ENCODE data around the gene PPOX.

The PPOX gene

GRCh38 chr1:161197560-161198193 lies 31.5 kb downstream of the PPOX start:
- Mint-ChIP-seq H3K9me3 (no peaks in the 10 kb centered on the region), H3K4me1 (peaks cover 60% of the 10 kb centered on the region), H3K27me3 (no peaks in the 10 kb centered on the region), H3K27ac (no peak overlapping the region), H3K36me3 (peaks cover 2% of the 10 kb centered on the region), H3K4me3 (no peak overlapping the region)

GRCh38 chr1:161198194-161198896 lies 32.1 kb downstream of the PPOX start:
- H3K27ac Mint-ChIP-seq: no peak overlapping the region
- peaks cover 58% of the 10 kb centered on the region for H3K4me1 Mint-ChIP-seq
- H3K9me3 Mint-ChIP-seq: no peaks in the 10 kb centered on the region
- H3K4me3 Mint-ChIP-seq: no peak overlapping the region
- peaks cover 2% of the 10 kb centered on the region for H3K36me3 Mint-ChIP-seq
- no peaks in the 10 kb centered on the region for H3K27me3 Mint-ChIP-seq

GRCh38 chr1:161198897-161199431 lies 32.7 kb downstream of the PPOX start, which contains the start of gene ADAMTS4:
ADAMTS4 (minus strand) TSS chr1:161199054; CDS start chr1:161198627, 427 bp downstream.
- peaks cover 5% of the 10 kb centered on the region for H3K36me3 Mint-ChIP-seq
- H3K4me3 Mint-ChIP-seq: peak within 1 kb of the TSS; percentile 2
- peaks cover 64% of the 10 kb centered on the region for H3K4me1 Mint-ChIP-seq
- no peaks in the 10 kb centered on the region for H3K27me3 Mint-ChIP-seq
- no peaks in the 10 kb centered on the region for H3K9me3 Mint-ChIP-seq
- H3K27ac Mint-ChIP-seq: peak within 1 kb of the TSS; percentile 56

GRCh38 chr1:161199506-161200139 lies 33.4 kb downstream of the PPOX start:
- H3K4me1 Mint-ChIP-seq: peaks cover 68% of the 10 kb centered on the region
- H3K27me3 Mint-ChIP-seq: no peaks in the 10 kb centered on the region
- H3K27ac Mint-ChIP-seq: peak overlapping the region; percentile 95
- peak overlapping the region; percentile 2 for H3K4me3 Mint-ChIP-seq
- peaks cover 12% of the 10 kb centered on the region for H3K36me3 Mint-ChIP-seq
- no peaks in the 10 kb centered on the region for H3K9me3 Mint-ChIP-seq

- peak overlapping the region; percentile 95 for H3K27ac Mint-ChIP-seq
- peaks cover 66% of the 10 kb centered on the region for H3K4me1 Mint-ChIP-seq
- H3K27me3 Mint-ChIP-seq: no peaks in the 10 kb centered on the region
- no peaks in the 10 kb centered on the region for H3K9me3 Mint-ChIP-seq
- peak overlapping the region; percentile 64 for H3K4me3 Mint-ChIP-seq
- H3K36me3 Mint-ChIP-seq: peaks cover 15% of the 10 kb centered on the region
Observed at GRCh38 chr1:161200421-161200991, 34.3 kb downstream of the PPOX start.

- Mint-ChIP-seq H3K36me3 (peaks cover 17% of the 10 kb centered on the region), H3K4me3 (peak overlapping the region; percentile 95), H3K4me1 (peaks cover 67% of the 10 kb centered on the region), H3K9me3 (no peaks in the 10 kb centered on the region), H3K27me3 (no peaks in the 10 kb centered on the region), H3K27ac (peak overlapping the region; percentile 98)
Observed at GRCh38 chr1:161200992-161201835, 35.0 kb downstream of the PPOX start.

GRCh38 chr1:161201836-161202712 lies 35.8 kb downstream of the PPOX start, which contains the start of gene NDUFS2:
NDUFS2 (plus strand) TSS chr1:161202367; CDS start chr1:161202386, 19 bp downstream.
- no peaks in the 10 kb centered on the region for H3K27me3 Mint-ChIP-seq
- H3K9me3 Mint-ChIP-seq: no peaks in the 10 kb centered on the region
- H3K36me3 Mint-ChIP-seq: peaks cover 20% of the 10 kb centered on the region
- H3K4me1 Mint-ChIP-seq: peaks cover 74% of the 10 kb centered on the region
- H3K27ac Mint-ChIP-seq: peak within 1 kb of the TSS; percentile 98
- peak within 1 kb of the TSS; percentile 95 for H3K4me3 Mint-ChIP-seq

GRCh38 chr1:161206411-161207140 lies 40.4 kb downstream of the PPOX start:
- peak overlapping the region; percentile 80 for H3K27ac Mint-ChIP-seq
- H3K4me1 Mint-ChIP-seq: peaks cover 63% of the 10 kb centered on the region
- peak overlapping the region; percentile 23 for H3K4me3 Mint-ChIP-seq
- peaks cover 33% of the 10 kb centered on the region for H3K36me3 Mint-ChIP-seq
- H3K27me3 Mint-ChIP-seq: no peaks in the 10 kb centered on the region
- no peaks in the 10 kb centered on the region for H3K9me3 Mint-ChIP-seq

GRCh38 chr1:161207173-161207572 lies 40.9 kb downstream of the PPOX start:
- H3K9me3 Mint-ChIP-seq: no peaks in the 10 kb centered on the region
- H3K27ac Mint-ChIP-seq: no peak overlapping the region
- H3K4me1 Mint-ChIP-seq: peaks cover 57% of the 10 kb centered on the region
- H3K27me3 Mint-ChIP-seq: no peaks in the 10 kb centered on the region
- peaks cover 34% of the 10 kb centered on the region for H3K36me3 Mint-ChIP-seq
- no peak overlapping the region for H3K4me3 Mint-ChIP-seq

- Mint-ChIP-seq H3K4me1 (peaks cover 43% of the 10 kb centered on the region), H3K27ac (no peak overlapping the region), H3K9me3 (no peaks in the 10 kb centered on the region), H3K4me3 (no peak overlapping the region), H3K36me3 (peaks cover 35% of the 10 kb centered on the region), H3K27me3 (no peaks in the 10 kb centered on the region)
Observed at GRCh38 chr1:161209790-161210409, 43.7 kb downstream of the PPOX start.

GRCh38 chr1:161214369-161214768 lies 48.1 kb downstream of the PPOX start:
- Mint-ChIP-seq H3K4me1 (peaks cover 50% of the 10 kb centered on the region), H3K36me3 (peaks cover 26% of the 10 kb centered on the region), H3K4me3 (no peak overlapping the region), H3K9me3 (no peaks in the 10 kb centered on the region), H3K27ac (no peak overlapping the region), H3K27me3 (no peaks in the 10 kb centered on the region)

- Mint-ChIP-seq H3K36me3 (peaks cover 19% of the 10 kb centered on the region), H3K4me3 (peak within 1 kb of the TSS; percentile 66), H3K4me1 (peaks cover 50% of the 10 kb centered on the region), H3K9me3 (no peaks in the 10 kb centered on the region), H3K27ac (peak within 1 kb of the TSS; percentile 65), H3K27me3 (no peaks in the 10 kb centered on the region)
Observed at GRCh38 chr1:161215076-161215475, 48.9 kb downstream of the PPOX start, which contains the start of gene FCER1G. FCER1G (plus strand) TSS chr1:161215295; CDS start chr1:161215322, 27 bp downstream.

All from activated naive CD4-positive, alpha-beta T cell treated with anti-CD3 and anti-CD28 coated beads, Interleukin-2, amount 50 U/mL, for 24 hours (primary cell).